GM19324 (cell line): Measurements from ENCODE around the gene UBD.

Experiments used
- ATAC-seq: cut with Tn5 transposase; IDR thresholded peaks from one replicate; pipeline ENCODE4 v1.9.1; 2021; ENCODE audit warnings: mild to moderate bottlenecking, moderate library complexity; ENCODE audit not compliant: unreplicated experiment, low FRiP score

Gene UBD

GRCh38 chr6:29524444-29525310, 34.9 kb downstream of the UBD start:
- no peak for ATAC-seq

GRCh38 chr6:29524044-29524443, 35.5 kb downstream of the UBD start:
- no peak for ATAC-seq

- ATAC-seq, result no peak
Measured at GRCh38 chr6:29522227-29522626, 37.3 kb downstream of the UBD start.

GRCh38 chr6:29521006-29521680, 38.4 kb downstream of the UBD start:
- no peak for ATAC-seq

DNA sequence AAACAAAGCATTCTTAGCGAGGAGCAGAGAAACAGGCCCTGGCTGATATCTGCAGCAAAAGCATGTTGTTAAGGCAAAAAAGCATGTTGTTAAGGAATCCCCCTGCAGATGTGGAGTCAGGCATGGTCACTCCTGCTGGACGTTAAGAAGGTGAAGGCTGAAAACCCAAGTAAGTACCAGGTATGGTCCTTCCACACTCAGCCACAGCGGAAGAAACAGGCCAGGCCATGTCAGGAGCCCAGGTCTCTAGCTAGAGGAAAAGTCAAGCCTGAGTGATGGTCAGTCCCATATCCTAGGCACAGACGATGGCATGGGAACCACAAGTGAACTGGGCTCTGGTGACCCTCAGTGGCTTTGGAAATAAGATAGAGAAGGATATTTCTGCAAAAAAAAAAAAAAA, 39.3 kb downstream of the UBD start:
- ATAC-seq, result no peak

DNA sequence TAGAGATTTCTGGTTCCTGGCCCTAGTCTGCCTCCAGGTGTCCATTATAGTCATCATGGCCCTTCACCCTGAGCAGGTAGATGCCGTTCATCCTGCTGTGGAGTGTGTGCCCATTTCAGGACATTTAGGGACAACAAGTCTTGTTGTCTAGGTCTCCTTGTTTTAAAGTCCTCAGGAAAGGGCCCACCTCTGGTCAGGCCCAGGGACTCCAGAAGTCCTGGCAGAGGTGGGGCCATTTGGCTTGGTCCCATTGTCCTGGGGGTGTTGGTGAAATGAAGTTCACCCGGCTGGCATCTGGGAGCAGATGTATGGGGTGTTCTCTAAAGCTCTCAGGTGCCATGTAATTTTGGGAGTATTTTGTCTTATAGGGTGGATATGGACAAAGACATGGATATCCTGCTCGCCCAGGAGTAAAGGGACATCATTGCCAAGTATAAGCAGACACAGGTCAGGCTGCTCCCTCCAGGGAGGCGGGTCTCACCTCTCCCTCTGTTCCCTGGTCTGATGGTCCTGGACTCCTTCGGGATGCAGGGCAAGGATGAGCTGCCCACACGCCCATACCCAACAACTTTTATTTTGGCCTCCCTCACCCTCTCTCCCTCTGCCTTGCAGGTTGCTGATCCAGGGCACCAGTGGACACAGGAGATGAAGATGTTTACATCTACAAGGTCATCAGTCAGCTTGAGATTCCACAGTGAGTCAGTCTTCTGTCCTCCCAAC, 40.1 kb downstream of the UBD start:
- no peak for ATAC-seq

GRCh38 chr6:29517728-29518440, 41.6 kb downstream of the UBD start:
- ATAC-seq, result no peak

- ATAC-seq, result no peak
Measured at GRCh38 chr6:29517245-29517644, 42.3 kb downstream of the UBD start.

DNA sequence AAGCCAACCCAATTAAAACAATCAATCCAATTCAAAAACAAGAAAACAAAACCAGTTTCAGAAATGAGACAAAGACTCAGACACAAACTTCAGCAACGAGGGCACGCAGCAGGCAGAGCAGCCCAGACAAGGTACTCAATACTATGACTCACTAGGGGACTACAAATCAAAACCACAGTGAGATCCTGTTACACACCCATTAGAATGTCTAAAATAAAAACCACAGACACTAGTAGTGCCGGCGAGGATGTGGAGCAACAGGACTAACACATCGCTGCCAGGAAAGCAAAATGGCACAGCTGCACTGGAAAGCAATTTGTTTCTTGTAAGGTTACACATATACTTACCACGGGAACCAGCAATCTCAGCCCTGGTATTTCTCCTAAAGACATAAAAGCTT, 43.4 kb downstream of the UBD start:
- ATAC-seq, result no peak

DNA sequence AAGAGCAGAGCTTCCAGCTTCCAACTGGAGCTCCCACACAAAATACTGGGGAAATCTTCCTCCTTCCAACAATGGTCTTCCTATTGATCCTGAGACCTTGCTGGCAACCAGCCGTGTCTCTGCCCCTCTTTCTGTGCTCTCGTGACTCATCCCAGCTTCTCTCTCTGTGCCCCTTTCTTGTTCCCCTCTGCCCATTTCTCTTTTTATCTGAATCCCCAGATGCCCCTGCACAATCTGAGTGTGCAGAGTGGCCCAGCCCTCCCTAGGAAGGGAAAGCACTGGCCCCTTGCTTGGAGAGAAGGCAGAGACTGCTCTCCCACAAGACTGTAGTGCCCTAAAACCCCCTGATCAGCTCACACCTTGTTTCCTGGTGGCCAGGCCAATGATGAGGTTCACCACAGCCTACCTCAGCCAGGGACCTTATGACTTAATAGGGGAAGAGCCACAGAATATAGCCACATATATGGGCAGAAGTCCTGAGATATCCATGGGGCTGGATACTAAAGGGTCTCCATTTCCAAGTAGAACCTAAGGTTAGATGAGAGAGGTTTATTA, 48.7 kb downstream of the UBD start:
- no peak for ATAC-seq

GRCh38 chr6:29510202-29510601, 49.3 kb downstream of the UBD start:
- ATAC-seq, result no peak

DNA sequence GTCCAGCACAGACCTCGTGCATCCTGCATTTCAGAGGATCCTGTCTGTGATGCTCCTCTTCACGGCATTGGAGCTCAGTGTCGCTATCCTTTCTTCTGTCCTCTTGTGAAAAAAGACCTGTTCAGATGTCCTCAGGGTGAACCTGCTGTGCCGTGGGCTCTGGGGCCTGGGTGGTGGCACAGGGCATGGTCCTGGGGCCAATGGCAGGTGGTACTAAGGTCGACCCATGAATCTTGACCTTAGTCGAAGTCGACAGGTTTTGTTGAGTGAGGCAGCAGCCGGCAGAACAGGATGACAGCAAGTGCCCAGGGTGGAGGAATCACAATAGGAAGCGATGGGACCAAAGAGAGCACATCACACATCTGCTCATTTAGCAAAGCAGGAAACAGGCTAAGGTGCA, 49.8 kb downstream of the UBD start:
- no peak for ATAC-seq

DNA sequence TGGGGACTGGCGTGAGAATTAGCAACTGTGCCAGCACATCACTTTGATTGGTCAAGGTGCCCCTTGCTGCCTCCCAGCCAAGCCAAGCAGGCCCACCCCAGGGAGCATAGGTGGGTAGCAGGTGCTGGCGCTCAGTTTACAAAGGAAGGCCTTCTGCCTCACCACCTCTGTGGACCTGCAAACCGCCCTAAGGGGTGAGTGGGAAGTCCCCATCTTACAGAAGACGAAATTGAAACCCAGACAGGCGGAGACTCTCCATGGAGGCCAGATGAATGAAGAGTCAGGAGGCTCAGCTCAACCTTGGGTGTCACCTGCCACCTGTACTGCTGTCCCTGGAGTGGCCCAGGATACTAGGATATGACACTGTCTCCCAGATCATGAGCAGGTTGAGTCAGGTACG, 50.3 kb downstream of the UBD start:
- no peak for ATAC-seq

DNA sequence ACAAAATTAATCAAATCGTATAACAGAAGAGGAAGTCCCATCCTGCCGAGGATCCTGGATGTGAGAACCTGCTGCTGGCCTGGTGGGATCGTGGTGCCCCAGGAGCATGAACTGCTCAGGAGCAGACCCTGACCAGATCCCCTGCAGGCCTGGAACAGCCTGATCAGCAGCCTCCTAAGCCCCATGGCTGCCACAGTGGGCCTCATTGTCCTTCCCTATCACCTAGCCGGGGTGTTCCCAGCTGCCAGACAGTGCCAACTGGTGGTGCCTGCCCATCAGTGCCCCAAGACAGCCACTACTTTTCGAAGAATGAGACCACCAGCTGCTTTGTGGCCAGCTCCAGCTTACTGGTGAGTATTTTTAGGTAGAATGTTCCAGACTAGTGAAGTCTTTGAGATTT, 52.2 kb downstream of the UBD start:
- no peak for ATAC-seq

DNA sequence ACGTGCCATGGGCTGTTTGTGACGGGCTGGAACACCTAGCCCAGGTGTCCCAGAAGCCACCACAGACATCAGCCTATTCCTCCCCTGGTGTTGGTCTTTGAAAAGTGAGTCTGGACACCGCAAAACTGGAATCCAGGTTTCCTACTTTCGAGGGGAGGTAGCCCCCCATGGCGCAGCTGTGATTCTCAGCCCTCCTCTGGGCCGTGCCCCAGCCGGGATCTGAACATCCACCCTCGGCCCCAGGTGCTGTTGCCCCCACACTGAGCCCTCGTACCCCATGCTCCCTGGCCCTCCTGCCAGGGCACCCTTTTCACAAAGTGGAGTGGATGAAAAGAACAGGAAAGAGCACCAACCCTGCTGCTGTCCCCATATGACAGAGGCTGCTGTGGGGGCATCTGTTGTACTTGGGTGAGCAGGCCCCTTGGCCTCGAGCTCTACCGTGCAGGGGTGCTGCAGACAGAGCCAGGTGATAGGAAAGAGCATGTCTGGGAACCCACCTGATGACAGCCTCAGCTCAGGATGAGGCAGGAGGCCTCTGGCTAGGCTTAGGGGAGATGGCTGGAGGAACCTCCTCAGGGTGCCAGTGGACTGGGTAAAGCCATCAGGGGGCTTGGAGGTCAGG, 53.0 kb downstream of the UBD start:
- ATAC-seq, result no peak

DNA sequence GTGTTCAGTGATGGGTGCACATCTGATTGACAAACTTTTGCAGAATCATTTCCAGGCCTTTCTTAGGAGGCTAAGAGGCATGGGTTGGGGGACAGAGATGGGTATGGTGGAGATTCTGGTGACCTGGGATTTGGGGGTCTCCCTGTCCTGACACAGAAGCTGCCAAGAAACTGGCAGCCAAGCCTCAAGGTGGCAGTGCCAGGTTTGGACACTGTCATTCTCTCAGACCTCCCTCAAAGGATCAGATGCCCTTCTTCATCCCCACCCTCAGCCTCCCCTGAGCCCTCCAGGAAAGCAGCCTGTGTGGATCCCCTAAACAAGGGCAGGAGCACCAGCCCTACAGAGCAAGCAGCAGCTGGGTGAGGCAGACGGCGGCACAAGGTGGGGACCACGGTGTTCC, 53.7 kb downstream of the UBD start:
- ATAC-seq, result no peak
